Ramos (cell line): ENCODE data around the gene RBL2.
"Not testable (repeated sequence)": the region's sequence is repeated elsewhere in the genome, so short reads cannot be mapped to it uniquely, and the experiment has no call there.

Source experiments
- in situ Hi-C: fragments of 300-500 bp; cut with MboI; formaldehyde crosslinking; loops from one replicate; pipeline ENCODE4 v1.14.3; 2022; ENCODE audit warnings: low sequenced_read_pairs; ENCODE audit not compliant: unreplicated experiment

The RBL2 gene, protein sequence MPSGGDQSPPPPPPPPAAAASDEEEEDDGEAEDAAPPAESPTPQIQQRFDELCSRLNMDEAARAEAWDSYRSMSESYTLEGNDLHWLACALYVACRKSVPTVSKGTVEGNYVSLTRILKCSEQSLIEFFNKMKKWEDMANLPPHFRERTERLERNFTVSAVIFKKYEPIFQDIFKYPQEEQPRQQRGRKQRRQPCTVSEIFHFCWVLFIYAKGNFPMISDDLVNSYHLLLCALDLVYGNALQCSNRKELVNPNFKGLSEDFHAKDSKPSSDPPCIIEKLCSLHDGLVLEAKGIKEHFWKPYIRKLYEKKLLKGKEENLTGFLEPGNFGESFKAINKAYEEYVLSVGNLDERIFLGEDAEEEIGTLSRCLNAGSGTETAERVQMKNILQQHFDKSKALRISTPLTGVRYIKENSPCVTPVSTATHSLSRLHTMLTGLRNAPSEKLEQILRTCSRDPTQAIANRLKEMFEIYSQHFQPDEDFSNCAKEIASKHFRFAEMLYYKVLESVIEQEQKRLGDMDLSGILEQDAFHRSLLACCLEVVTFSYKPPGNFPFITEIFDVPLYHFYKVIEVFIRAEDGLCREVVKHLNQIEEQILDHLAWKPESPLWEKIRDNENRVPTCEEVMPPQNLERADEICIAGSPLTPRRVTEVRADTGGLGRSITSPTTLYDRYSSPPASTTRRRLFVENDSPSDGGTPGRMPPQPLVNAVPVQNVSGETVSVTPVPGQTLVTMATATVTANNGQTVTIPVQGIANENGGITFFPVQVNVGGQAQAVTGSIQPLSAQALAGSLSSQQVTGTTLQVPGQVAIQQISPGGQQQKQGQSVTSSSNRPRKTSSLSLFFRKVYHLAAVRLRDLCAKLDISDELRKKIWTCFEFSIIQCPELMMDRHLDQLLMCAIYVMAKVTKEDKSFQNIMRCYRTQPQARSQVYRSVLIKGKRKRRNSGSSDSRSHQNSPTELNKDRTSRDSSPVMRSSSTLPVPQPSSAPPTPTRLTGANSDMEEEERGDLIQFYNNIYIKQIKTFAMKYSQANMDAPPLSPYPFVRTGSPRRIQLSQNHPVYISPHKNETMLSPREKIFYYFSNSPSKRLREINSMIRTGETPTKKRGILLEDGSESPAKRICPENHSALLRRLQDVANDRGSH

DNA sequence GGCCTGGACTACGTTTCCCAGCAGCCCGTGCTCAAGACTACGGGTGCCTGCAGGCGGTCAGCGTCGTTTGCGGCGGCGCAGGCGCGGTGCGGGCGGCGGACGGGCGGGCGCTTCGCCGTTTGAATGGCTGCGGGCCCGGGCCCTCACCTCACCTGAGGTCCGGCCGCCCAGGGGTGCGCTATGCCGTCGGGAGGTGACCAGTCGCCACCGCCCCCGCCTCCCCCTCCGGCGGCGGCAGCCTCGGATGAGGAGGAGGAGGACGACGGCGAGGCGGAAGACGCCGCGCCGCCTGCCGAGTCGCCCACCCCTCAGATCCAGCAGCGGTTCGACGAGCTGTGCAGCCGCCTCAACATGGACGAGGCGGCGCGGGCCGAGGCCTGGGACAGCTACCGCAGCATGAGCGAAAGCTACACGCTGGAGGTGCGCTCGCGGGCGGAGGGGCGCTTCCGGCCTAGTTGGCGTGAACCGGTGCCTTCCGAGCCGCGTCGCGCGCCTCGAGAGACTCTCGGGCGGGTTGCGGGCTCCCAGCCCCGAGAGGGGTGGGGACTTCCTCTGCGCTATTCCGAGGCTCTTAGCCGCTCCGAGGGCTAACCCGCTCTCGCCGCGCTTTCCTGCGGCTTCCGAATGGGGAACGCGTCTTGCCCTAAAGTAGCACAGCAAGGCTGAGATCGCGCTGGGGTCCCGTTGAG, at the start of gene RBL2:
TSS of gene RBL2 (plus strand) at position 95 of the 689 bp plus-strand sequence. CDS start at position 181, 86 bp downstream.
- in situ Hi-C loops = no loop called here

DNA sequence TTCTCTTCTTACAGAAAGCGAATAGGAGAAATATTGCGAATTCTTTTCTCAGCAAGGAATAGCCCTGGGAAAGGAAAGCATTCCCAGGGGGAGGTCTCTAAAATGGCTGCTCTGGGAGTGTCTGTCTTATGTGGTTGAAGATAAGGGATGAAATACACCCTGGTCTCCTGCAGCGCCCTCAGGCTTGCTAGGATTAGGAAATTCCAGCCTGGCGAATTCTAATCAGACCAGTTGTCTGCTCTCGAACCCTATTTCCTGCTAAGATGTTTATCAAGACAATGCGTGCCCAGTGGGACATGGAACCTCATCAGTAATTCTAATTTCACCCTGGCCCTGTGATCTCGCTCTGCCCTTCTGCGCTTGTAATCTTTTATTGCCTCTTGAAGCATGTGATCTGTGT, 49.7 kb upstream of the RBL2 start:
- in situ Hi-C loops = not testable (repeated sequence)

DNA sequence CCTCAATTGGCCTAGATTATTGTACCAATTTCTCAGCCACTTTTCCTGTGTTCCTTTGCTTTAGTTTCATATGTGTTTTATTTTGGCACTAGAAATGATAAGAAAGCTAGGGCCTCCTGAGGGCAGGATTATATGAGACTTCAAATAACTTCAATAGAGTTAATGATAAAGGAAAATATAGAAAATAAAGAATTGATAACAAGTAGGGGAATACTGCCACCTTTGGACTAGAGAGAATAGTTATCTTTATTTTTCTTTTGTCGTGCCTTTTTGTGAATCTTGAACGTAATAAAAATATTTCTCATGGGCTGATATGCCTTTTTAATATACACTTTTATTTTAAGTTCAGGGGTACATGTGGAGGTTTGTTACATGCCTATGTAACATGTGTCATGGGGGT, 29.3 kb upstream of the RBL2 start:
- in situ Hi-C loops = no loop called here

GRCh38 chr16:53412549-53412948, 21.7 kb upstream of the RBL2 start:
- in situ Hi-C loops = no loop called here

- in situ Hi-C loops = no loop called here
These were observed 20.4 kb upstream of the RBL2 start for GRCh38 chr16:53413864-53414263.

DNA sequence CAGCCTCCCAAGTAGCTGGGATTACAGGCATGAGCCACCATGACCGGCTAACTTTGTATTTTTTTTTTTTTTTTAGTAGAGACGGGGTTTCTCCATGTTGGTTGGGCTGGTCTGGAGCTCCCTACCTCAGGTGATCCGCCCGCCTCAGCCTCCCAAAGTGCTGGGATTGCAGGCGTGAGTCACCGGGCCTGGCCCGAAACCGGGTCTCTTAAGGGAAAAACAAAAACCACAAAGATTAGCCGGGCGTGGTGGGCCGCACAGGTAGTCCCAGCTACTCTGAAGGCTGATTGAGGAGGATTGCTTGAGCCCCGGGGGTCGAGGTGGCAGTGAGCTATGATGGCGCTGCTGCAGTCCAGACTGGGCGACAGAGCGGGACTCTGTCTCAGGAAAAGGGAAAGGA, 19.9 kb upstream of the RBL2 start:
- in situ Hi-C loops = no loop called here

DNA sequence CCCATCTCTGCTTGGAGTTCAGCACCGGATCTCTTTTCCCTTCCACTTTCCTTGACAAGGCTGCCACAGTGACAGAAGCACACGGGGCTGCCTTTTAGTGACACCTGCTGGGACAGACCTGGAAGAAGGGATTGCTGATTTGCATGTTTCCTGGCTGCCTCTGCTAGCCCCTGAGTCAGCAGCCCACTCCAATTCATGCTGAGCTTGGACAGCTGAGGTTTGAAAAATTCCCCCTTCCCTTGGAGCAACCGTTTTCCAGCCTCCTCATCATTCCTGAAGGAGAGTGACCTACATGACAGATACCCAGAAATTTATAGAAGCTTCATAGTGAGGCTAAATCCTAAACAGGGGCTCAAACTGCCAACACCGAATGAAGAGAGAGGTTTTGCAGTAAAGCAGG, 18.8 kb upstream of the RBL2 start:
- in situ Hi-C loops = no loop called here

DNA sequence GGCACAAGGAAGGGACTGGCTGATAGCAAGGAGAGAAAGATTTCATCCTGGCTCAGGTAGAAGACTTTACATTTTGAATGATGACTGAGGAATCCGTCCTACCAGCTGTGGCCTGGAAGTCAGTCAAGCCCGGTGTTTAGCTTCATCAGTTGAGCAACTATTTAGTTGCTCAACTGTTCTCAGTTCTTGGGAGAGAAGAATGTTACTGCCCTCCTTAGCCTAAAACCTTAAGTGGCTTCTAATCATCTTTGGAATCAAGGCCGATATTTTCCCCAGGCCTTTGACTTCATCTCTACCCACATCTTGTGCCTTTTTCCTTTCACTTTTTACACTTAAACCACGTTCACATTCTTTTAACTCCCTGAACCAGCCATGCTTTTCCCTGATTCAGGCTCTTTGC, 17.3 kb upstream of the RBL2 start:
- in situ Hi-C loops = no loop called here

DNA sequence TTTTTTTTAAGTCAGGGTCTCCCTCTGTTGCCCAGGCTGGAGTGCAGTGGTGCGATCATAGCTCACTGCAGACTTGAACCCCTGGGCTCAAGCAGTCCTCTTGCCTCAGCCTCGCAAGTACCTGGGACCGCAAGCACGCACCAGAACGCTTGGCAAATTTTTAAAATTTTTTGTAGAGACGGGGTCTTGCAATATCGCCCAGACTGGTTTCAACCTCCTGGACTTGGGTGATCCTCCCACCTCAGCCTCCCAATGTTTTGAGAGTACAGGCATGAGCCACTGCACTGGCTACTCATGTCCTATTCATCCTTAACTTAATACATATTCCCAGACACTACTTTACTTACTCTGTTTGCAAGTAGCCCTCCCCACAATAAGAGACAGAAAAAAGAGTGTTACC, 16.3 kb upstream of the RBL2 start:
- in situ Hi-C loops = no loop called here

DNA sequence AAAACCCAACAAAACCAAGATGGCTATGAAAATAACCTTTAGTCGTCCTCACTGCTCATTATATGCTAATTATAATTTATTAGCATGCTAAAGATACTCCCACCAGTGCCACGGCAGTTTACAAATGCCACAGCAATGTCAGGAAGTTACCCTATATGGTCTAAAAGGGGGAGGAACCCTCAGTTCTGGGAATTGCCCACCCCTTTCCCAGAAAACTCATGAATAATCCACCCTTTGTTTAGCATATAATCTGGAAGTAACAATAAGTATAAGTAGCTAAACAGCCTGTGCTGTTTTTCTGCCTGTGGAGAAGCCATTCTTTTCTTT, 14.9 kb upstream of the RBL2 start:
- in situ Hi-C loops = not testable (repeated sequence)

- in situ Hi-C loops = no loop called here
These were observed 13.0 kb upstream of the RBL2 start for GRCh38 chr16:53421248-53421647.

GRCh38 chr16:53423968-53424367, 10.3 kb upstream of the RBL2 start:
- in situ Hi-C loops = not testable (repeated sequence)

- in situ Hi-C loops = no loop called here
These were observed 5.6 kb upstream of the RBL2 start for GRCh38 chr16:53428681-53429080.

GRCh38 chr16:53429221-53429943, 4.9 kb upstream of the RBL2 start:
- in situ Hi-C loops = no loop called here

- in situ Hi-C loops = no loop called here
These were observed 3.9 kb upstream of the RBL2 start for GRCh38 chr16:53430363-53430762.

DNA sequence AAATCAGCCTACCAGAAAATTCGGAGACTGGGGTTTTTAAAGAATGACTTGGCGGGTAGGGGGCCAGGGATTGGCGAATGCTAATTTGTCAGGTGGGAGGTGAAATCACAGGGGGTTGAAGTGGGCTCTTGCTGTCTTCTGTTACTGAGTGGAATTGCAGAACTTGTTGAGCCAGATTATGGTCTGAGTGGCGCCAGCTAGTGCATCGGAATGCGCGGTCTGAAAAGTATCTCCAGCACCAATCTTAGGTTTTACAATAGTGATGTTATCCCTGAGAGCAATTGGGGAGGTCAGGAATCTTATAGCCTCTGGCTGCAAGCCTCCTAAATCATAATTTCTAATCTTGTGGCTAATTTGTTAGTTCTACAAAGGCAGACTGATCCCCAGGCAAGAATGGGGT, 762 bp upstream of the RBL2 start:
- in situ Hi-C loops = no loop called here

- in situ Hi-C loops = no loop called here
These were observed 318 bp upstream of the RBL2 start for GRCh38 chr16:53433930-53434376.

DNA sequence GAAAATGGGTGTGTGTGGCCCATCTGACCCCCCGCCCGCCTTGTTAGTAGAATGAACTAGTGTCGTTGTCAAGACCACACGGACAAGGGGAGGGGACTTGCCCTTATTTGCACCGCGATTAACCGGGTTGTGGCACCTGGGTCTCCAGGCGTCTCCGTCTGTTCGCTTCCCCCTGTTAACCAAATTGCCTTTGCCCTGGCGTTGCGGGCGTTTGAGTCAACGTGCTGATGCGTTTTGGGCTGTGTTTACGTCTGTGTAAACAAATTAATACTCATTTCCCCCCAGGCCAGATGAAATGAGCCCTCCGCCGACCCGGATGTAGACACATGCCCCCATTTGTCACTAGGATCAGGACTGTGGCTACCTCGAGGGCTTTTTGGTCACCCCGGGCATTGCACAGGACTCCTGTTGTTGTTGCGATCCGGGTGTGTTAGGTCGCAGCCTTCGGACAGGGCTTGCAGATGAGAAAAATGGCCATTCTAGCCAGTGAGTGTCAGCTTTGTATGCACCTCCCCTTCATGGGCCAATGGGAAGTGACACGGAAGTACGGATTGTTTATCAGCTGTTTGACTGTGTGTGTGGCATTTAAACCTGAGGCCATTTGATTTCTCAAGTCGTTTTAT, 906 bp downstream of the RBL2 start:
- in situ Hi-C loops = no loop called here

DNA sequence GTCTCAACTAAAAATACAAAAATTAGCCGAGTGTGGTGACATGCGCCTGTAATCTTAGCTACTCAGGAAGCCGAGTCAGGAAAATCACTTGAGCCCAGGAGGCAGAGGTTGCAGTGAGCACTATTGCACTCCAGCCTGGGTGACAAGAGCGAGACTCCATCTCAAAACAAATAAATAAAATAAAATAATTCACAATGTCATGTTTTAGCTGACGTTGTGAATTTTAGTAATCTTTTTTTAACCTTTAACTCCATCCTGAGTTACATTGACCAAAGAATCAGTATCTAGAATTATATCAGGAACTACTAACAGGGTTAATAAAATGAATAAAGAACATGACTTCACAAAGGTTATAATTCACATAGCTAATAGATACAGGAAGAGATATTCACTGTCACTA, 5.9 kb downstream of the RBL2 start:
- in situ Hi-C loops = no loop called here
